Coronary artery (tissue), 2 donors: Measurements from ENCODE around the gene DOK3.
A peak's percentile ranks its signal among the peaks of the same experiment; 100 is the strongest.

Experiments
- DNase-seq: peaks from one replicate; pipeline ENCODE4 v3.0.0-alpha.2; 2017; ENCODE audit warnings: low spot score
- H3K27ac ChIP-seq, 2 donors: fragments of 200-600 bp; sonication (generic); one replicate each; pipeline ENCODE4 v1.5.1; 2016 to 2019
- H3K4me3 ChIP-seq: fragments of 200-600 bp; sonication (generic); 2 replicates; pipeline ENCODE4 v1.5.1; 2016; ENCODE audit warnings: mild to moderate bottlenecking, moderate library complexity
- TF ChIP-seq, protein P1 (sequence below): fragments of 200-600 bp; sonication (generic); IDR thresholded peaks from one replicate; pipeline ENCODE4 v1.5.1; 2019; ENCODE audit warnings: antibody characterized with exemption

DOK3 gene

GRCh38 chr5:177553671-177554429, 44.2 kb upstream of the DOK3 start:
- peak overlapping the region; percentile 59 to 92 for H3K27ac ChIP-seq
- TF ChIP-seq, protein P1, sequence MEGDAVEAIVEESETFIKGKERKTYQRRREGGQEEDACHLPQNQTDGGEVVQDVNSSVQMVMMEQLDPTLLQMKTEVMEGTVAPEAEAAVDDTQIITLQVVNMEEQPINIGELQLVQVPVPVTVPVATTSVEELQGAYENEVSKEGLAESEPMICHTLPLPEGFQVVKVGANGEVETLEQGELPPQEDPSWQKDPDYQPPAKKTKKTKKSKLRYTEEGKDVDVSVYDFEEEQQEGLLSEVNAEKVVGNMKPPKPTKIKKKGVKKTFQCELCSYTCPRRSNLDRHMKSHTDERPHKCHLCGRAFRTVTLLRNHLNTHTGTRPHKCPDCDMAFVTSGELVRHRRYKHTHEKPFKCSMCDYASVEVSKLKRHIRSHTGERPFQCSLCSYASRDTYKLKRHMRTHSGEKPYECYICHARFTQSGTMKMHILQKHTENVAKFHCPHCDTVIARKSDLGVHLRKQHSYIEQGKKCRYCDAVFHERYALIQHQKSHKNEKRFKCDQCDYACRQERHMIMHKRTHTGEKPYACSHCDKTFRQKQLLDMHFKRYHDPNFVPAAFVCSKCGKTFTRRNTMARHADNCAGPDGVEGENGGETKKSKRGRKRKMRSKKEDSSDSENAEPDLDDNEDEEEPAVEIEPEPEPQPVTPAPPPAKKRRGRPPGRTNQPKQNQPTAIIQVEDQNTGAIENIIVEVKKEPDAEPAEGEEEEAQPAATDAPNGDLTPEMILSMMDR, result no peak
- DNase-seq, result no peak
- peak overlapping the region; percentile 99 for H3K4me3 ChIP-seq

- Histone ChIP-seq H3K4me3 (peak overlapping the region; percentile 99), H3K27ac (peak overlapping the region; percentile 59 to 92)
- TF ChIP-seq, protein P1, result no peak
- DNase-seq, result no peak
Measured at GRCh38 chr5:177552839-177553455, 43.3 kb upstream of the DOK3 start.

DNA sequence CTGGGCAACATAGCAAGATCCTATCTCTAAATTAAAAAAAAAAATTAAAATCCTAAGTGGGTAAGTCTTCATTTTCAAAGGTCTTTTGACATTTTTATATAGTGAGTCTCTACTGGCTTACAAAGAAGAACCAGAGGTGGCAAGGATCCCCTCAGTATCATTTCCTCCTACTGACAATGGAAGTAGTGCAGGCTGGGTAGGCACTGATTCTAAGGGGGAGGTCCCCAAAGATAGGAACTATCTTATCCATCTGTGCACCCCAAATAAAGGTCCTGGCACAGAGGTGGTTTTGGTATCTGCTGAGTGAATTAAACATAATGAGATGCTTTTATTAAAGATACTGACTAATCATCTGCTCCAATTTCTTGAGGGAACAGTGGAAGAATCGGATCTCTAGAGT, 40.5 kb upstream of the DOK3 start:
- no peak for DNase-seq
- no peak overlapping the region for H3K4me3 ChIP-seq
- no peak overlapping the region for H3K27ac ChIP-seq
- TF ChIP-seq, protein P1, result no peak

DNA sequence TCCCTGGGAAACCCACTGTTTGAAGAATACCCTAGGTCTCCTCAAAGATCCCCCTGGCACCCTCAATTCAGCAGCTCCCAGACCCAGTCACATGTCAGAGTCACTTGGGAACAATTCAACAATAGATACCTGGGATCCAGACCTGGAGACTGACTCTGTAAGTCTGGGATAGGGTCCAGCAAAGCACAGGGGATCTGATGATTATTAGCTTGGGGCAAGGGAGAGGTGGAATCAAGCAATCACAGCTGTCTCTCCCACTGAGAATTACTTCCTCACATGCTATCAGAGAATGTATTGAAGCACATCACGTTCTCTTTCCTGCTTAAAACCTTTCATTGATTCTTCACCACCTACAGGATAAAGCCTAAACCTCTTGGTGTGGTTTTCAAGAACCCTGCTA, 38.9 kb upstream of the DOK3 start:
- TF ChIP-seq, protein P1, result no peak
- DNase-seq, result no peak
- no peak overlapping the region for H3K4me3 ChIP-seq
- H3K27ac ChIP-seq, result peak overlapping the region in 1 of 2 donors; percentile 21

- TF ChIP-seq, protein P1, result no peak
- Histone ChIP-seq H3K4me3 (no peak overlapping the region), H3K27ac (peak overlapping the region in 1 of 2 donors; percentile 48)
- no peak for DNase-seq
Measured at GRCh38 chr5:177547736-177548135, 38.1 kb upstream of the DOK3 start.

DNA sequence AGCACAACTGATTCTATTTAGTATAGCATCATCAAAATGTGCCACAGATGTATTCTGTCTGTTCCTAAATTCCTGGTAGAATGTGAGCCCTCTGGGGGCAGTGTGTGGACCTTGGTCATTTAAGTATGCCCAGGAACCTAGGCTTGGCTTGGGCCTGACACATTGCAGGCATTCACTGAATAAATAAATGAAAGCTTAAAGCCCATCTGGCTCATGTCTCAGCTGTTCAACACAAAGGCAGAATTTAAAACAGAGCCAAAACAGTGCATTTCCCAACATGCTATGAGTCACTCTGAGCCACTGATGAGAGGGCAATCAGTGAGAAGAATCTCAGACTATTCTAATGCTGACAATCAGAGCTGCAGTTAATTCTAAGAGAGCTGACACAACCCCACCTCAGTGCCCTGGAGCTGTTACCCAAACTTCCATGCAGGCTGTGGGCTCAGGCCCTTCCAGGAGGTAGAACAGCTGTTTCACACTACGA, 36.7 kb upstream of the DOK3 start:
- DNase-seq, result peak; percentile 84
- H3K27ac ChIP-seq, result peak overlapping the region; percentile 79 to 96
- H3K4me3 ChIP-seq, result peak overlapping the region; percentile 54
- TF ChIP-seq, protein P1, result no peak
